HG03196 (cell line): ENCODE results near the gene PEAK1.
A peak's percentile ranks its signal among the peaks of the same experiment; 100 is the strongest.
"Not testable (repeated sequence)": the region's sequence is repeated elsewhere in the genome, so short reads cannot be mapped to it uniquely, and the experiment has no call there.

Experiments
- ATAC-seq: cut with Tn5 transposase; IDR thresholded peaks from one replicate; pipeline ENCODE4 v1.9.1; 2021; ENCODE audit not compliant: unreplicated experiment

PEAK1 gene

GRCh38 chr15:77421370-77421700 is 1.4 kb upstream of the PEAK1 start:
- ATAC-seq, result no peak

DNA sequence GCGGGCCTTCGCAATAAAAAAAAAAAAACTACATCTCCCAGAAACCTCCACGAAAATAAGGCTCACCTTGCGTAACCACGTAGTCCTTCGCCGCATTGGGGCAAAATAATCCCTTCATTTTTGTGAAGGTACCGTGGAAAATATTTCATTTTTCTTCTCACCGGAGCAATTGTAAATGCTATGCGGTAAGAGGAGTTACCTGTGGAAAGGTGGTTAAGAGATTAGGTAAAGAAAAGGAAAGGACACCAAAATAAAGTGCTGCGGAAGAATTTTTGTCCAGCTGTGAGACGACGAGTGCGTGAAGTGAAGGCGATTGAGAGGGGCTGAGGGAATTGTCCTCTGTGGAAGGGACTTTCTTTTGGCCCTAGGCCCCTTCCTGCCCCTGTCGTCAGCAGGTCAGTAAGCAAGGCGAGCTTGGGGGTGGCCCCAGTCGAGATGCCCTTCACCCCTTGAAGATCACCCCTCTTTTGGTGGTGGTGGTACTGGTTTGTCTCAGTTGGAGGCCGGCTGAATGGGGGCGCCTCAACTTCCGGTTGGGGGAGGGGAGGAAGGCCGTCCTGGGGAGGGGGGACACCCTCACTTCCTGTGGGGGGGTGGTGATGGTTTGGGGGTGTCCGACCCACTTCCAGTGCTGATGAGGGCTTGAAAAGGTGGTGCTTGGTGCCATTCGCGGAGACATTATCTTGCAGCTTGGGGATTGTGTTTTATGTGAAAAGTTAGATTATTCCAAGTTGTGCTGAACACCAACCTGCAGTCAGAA is 886 bp upstream of the PEAK1 start, which contains the start of gene HMG20A:
Gene HMG20A (plus strand): TSS at position 279 of the 760 bp plus-strand sequence. CDS start 37,520 bp downstream, outside the sequence.
- peak; percentile 38 for ATAC-seq

DNA sequence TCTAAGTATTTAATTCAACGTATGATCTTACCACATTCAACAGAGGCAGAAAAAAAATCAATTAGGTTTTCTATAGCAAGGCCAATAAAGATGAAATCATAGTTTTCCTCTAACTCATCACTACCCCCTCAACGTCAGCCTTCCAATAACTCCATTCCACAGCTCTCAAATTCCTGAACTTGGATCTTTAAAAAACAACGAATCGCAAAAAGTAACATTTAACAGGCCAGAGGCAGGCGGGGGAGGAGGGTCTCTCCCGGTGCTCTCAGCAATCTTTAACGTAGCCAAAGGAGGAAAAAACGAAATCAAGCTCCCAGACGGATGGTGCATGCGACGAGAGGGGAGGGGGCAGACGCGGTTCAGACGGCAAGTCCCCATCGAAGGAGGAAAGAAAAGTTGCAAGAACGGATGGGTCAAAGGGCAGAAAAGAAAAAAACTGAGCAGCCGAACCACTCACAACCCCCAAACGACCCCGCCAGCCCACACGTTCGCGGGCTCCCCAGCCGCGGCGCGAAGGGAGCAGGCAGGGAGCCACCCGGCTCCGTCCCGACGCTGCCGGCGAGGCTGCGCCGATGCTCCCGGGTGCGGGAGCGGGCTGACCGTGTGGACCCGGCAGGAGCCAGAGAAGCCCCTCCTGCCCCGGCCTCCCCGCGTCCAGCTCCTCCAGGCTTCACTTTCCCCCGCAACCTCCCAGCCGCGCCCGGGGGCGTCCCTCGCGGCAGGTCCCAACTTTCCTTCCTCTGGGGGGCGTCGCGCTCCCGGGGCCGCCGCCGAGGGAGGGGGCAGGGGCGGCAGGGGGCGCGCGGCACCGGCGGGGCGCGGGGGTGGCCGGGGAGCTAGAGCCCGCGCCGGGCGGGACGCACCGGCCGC is 703 bp downstream of the PEAK1 start:
- peak; percentile 30 for ATAC-seq

DNA sequence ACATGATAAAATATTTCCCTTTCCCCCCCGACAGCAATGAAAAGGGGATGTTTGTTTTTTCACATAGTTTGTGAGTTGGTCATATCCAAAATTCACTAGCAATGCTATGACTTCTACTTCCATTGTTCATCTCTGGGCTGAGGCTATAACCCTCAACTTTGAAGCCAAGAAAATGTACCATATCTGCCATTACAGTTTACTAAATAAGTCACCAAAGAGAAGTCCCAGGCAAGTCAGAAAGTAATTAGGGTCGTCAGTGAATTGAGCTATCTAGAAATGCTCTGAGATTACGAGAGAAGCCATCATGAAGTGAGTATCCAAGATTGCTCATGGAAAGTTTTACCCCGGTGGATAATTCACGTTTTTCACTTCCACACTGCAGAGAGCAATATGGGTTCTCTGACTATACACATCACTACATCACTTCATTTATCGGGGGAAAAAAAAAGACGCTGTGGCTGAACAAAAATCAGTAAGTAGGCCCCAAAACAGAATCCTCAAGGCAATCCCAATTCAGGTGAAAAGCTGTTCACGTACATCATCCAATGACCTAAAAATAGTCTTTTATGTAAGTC is 1.4 kb downstream of the PEAK1 start:
- no peak for ATAC-seq

GRCh38 chr15:77417602-77418001 is 2.3 kb downstream of the PEAK1 start:
- no peak for ATAC-seq

GRCh38 chr15:77416954-77417353 is 3.0 kb downstream of the PEAK1 start:
- ATAC-seq, result no peak

DNA sequence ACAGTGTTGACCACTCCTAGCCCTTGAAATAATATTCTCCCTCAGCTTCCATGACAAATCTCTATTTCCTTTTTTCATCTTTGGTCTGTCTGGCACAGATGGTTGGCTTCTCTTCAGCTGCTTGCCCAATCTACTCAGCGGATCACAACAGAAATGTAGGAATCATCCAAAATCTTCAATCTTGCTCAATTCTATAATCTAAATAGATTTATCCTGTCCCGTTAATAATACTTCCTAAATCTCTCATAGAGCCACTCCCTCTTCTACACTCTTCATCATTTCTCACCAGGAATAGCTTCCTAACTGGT is 3.8 kb downstream of the PEAK1 start:
- no peak for ATAC-seq

GRCh38 chr15:77415450-77416147 is 4.3 kb downstream of the PEAK1 start:
- no peak for ATAC-seq

DNA sequence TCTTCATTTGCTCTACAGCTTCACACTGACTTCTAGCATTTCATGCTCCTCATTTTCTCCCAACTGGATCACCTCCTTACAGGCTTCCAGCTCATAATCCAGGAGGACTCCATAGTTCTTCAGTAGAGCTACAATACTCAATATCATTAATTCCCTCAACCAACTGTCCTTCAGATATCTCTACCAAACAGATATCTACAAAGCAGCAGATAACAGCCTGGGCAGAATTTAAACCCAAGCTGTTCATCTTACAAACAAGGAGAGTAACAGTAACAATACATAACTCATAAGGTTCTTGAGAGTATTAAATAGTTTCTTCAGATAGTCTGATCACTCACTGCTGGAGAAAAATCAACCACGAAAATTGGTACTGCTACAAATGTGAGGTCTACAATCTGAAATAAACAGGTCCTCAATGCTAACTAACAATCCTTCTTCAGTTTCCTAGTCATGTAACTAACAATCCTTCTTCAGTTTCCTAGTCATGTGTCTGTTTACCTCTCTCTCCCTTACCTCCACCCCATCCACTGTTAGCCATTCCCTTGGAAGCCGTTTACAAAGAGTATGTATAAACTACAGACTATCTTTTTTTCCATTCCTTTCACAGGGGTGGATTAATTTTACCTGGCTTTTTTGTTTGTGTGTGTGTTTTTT is 5.0 kb downstream of the PEAK1 start:
- ATAC-seq, result no peak

DNA sequence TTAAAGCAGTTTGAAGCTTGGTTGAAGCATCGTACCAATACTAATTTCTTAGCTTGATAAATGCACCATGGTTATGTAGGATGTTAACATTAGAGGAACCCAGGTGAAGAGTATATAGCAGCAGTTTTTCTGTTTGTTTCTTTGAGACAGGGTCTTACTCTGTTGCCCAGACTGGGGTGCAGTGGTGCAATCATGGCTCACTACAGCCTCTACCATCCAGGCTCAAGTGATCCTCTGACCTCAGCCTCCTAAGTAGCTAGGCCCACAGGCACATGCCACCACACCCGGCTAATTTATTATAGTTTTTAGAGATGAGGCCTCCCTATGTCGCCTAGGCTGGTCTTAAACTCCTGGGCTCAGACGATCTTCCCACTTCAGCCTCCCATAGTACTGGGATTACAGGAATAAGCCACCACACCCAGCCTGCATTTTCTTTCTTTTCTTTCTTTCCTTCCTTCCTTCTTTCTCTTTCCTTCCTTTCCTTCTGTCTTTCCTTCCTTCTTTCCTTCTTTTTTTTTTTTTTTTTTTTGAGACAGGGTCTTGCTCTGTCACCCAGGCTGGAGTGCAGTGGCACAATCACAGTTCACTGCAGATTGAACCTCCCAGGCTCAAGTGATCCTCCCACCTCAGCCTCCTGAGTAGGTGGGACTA is 6.1 kb downstream of the PEAK1 start:
- ATAC-seq, result no peak

DNA sequence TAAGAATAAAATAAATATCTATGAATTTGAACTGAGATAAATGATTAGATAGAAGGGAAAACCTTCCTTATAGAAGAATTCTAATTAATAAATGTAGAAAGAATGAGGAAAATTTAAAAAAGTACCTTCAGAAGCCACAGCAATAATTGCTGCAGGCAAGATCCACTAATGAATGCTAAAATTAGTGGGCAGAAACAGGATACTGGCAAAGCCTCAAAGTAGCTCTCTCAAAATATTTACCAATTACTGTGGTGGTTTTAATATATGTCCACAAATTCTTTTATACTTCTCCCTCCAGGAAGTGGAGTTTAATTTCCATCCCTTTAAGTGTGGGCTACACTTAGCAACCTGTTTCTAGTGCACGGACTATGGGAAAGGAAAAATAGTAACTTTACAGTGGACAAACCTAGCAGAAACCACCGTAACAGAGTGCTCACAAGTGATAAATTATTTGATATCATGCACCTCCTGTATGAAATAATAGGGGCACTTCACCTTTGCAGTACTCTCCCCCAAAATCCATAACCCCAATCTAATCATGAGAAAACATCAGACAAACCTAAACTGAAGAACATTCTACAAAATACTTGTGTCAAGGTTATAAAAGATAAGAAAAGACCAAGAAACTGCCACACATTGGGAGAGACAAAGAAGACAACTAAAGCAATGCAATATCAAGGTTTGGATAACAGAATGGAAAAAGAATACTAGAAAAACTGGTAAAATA is 6.8 kb downstream of the PEAK1 start:
- ATAC-seq, result no peak

- no peak for ATAC-seq
Measured at GRCh38 chr15:77411619-77411976, 8.3 kb downstream of the PEAK1 start.

- no peak for ATAC-seq
Measured at GRCh38 chr15:77410701-77411618, 8.9 kb downstream of the PEAK1 start.

DNA sequence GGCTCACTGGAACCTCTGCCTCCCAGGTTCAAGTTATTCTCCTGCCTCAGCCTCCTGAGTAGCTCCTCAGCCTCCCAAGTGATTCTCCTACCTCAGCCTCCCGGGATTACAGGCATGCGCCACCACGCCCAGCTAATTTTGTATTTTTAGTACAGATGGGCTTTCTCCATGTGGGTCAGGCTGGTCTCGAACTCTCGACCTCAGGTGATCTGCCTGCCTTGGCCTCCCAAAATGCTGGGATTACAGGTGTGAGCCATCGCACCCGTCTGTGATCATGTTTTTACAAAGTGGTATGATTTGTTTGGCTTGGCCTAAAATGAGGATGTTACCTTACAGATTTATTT is 9.8 kb downstream of the PEAK1 start:
- ATAC-seq, result not testable (repeated sequence)

DNA sequence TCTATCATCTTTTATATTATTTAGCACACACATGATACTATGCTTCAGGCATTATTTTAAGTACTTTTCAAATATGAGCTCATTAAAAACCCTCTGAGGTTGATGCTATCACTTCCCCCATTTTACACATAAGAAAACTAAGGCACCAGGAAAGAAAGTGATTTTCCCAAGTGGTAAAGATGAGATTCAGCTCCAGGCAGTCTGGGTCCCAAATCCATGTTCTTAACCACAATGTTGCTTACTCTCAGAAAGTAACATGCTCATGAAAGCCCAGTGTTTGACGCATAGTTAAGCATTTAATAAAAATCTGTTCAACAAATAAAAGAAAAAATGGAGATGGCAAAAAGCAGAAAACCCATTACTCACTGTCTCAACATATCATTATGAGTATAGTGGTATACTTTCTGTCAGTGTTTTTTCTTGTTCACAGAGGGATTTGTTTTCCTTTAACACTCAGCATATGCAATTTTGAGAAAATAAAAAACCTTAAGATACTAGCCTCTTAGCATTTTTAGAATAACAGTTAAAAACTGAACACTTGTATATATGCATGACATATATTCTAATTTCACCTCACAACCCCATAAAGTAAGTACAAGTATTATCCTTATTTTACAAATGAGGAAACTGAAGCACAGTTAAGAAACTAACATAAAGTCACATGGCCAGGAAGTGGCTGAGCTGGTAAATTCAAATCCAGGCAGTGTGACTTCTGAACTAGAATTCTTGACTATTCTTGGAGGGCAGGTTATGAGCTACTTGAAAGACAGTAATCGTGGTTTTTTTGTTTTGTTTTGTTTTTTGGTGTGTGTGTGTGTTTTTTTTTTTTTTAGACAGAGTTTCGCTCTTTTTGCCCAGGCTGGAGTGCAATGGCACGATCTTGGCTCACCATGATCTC is 10.4 kb downstream of the PEAK1 start:
- ATAC-seq, result no peak

DNA sequence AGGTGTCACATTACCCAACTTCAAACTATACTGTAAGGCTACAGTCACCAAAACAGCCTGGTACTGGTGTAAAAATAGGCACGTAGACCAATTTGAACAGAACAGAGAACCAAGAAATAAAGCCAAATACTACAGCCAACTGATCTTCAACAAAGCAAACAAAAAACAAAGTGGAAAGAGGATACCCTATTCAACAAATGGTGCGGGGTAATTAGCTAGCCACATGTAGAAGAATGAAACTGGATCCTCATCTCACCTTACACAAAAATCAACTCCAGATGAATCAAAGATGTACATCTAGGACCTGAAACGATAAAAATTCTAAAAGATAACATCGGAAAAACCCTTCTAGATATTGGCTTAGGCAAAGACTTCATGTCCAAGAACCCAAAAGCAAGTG is 13.1 kb downstream of the PEAK1 start:
- no peak for ATAC-seq

- ATAC-seq, result not testable (repeated sequence)
Measured at GRCh38 chr15:77406173-77406759, 13.6 kb downstream of the PEAK1 start.
